SK-N-SH treated with all-trans-retinoic acid at 6 μM for 48 hours (cell line): ENCODE data around the gene CACNA2D4.

Experiments used
- GLIS3 ChIP-seq: fragments of 250-450 bp; sonication (Bioruptor Pico); IDR thresholded peaks from 2 replicates; pipeline ENCODE4 v1.5.0; 2020; ENCODE audit warnings: mild to moderate bottlenecking, moderate library complexity
- ZFP3 ChIP-seq: fragments of 250-450 bp; sonication (Bioruptor Pico); IDR thresholded peaks from 2 replicates; pipeline ENCODE4 v1.5.0; 2020; ENCODE audit warnings: mild to moderate bottlenecking, moderate library complexity
- ZFP30 ChIP-seq: fragments of 450-650 bp; formaldehyde crosslinking; IDR thresholded peaks from 2 replicates; pipeline ENCODE4 v1.5.0; 2022; ENCODE audit warnings: mild to moderate bottlenecking, moderate library complexity
- TF ChIP-seq, protein P1 (sequence below): fragments of 250-450 bp; sonication (Bioruptor Pico); IDR thresholded peaks from 2 replicates; pipeline ENCODE4 v1.8.0; 2020; ENCODE audit warnings: mild to moderate bottlenecking, moderate library complexity, borderline replicate concordance
- TF ChIP-seq, protein P2 (sequence below): fragments of 250-450 bp; sonication (Bioruptor Pico); IDR thresholded peaks from 2 replicates; pipeline ENCODE4 v1.5.1; 2021; ENCODE audit warnings: mild to moderate bottlenecking, moderate library complexity

DNA sequence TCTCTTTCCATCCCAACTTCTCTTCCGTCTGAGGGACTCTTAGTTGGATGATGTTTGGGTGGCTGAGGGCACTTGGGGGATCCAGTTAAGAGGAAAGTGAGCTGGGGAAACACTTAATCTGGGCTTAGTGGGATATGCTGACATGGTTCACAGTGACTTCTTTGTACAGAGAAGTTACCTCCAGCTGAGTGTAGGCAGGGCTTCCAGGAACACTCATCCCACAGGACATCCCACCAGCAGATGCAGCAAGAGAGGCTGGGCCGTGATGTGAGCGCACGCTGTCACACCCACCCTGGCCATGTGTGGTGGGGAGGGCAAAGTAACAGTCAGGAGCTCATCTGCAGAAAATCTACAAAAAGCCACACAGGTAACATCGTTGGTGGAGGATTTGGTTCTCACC lies 832 bp upstream of the CACNA2D4 start:
- no peak for TF ChIP-seq ZFP3
- TF ChIP-seq, protein P1, sequence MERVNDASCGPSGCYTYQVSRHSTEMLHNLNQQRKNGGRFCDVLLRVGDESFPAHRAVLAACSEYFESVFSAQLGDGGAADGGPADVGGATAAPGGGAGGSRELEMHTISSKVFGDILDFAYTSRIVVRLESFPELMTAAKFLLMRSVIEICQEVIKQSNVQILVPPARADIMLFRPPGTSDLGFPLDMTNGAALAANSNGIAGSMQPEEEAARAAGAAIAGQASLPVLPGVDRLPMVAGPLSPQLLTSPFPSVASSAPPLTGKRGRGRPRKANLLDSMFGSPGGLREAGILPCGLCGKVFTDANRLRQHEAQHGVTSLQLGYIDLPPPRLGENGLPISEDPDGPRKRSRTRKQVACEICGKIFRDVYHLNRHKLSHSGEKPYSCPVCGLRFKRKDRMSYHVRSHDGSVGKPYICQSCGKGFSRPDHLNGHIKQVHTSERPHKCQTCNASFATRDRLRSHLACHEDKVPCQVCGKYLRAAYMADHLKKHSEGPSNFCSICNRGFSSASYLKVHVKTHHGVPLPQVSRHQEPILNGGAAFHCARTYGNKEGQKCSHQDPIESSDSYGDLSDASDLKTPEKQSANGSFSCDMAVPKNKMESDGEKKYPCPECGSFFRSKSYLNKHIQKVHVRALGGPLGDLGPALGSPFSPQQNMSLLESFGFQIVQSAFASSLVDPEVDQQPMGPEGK (CRISPR knock-in tag): no peak
- no peak for TF ChIP-seq ZFP30
- TF ChIP-seq GLIS3: no peak
- TF ChIP-seq, protein P2, sequence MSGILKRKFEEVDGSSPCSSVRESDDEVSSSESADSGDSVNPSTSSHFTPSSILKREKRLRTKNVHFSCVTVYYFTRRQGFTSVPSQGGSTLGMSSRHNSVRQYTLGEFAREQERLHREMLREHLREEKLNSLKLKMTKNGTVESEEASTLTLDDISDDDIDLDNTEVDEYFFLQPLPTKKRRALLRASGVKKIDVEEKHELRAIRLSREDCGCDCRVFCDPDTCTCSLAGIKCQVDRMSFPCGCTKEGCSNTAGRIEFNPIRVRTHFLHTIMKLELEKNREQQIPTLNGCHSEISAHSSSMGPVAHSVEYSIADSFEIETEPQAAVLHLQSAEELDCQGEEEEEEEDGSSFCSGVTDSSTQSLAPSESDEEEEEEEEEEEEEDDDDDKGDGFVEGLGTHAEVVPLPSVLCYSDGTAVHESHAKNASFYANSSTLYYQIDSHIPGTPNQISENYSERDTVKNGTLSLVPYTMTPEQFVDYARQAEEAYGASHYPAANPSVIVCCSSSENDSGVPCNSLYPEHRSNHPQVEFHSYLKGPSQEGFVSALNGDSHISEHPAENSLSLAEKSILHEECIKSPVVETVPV (CRISPR knock-in tag): no peak
